Caco-2 (cell line): ENCODE data around the gene KCND3. TPM values are rescaled to one million over a fixed set of nuclear protein-coding genes. Genes with fewer than 3 reads are reported as not detected.

Experiments
- BruUV-seq: library from RNA; stranded (reverse); fragments of 400-500 nt; replicated peaks from 2 replicates; lab custom pipeline; 2021; lab: Mats Ljungman, UMichigan
- CTCF ChIA-PET: fragments of 300-600 bp; sonication (Branson Sonifier 250); formaldehyde crosslinking; loops from one replicate; lab custom pipeline; 2022; ENCODE audit warnings: antibody characterized with exemption; lab: Charles Lee
- POLR2A ChIA-PET: fragments of 300-600 bp; sonication (Branson Sonifier 250); formaldehyde crosslinking; loops from one replicate; lab custom pipeline; 2022; ENCODE audit warnings: antibody characterized with exemption; lab: Charles Lee
- DNase-seq, 2 experiments: peaks; one replicate each; pipeline versions ENCODE4 v3.0.0 to v3.0.0-alpha.2; 2020 to 2022
- H3K27me3 ChIP-seq: replicated peaks from 2 replicates; pipeline ENCODE4 v1.6.0; 2011; ENCODE audit warnings: low read length; ENCODE audit not compliant: control insufficient read depth, insufficient read depth
- H3K36me3 ChIP-seq: 2 replicates; pipeline ENCODE4 v1.5.1; 2011; ENCODE audit warnings: low read length; ENCODE audit not compliant: control insufficient read depth, insufficient read depth
- H3K4me1 ChIP-seq: fragments of 250-450 bp; sonication (Bioruptor Pico); 2 replicates; pipeline ENCODE4 v1.5.1; 2020; ENCODE audit warnings: mild to moderate bottlenecking
- H3K4me3 ChIP-seq: 2 replicates; pipeline ENCODE4 v1.5.1; 2011; ENCODE audit warnings: low read depth, mild to moderate bottlenecking, control low read depth, low read length
- H3K9me3 ChIP-seq: fragments of 250-450 bp; sonication (Bioruptor Pico); 2 replicates; pipeline ENCODE4 v1.5.1; 2020; ENCODE audit warnings: mild to moderate bottlenecking, moderate library complexity
- H3K27ac Mint-ChIP-seq: one replicate; pipeline ENCODE4 v1.8.0; 2022; ENCODE audit warnings: mixed read lengths; ENCODE audit not compliant: unreplicated experiment
- H3K27me3 Mint-ChIP-seq: one replicate; pipeline ENCODE4 v1.8.0; 2022; ENCODE audit warnings: mixed read lengths; ENCODE audit not compliant: insufficient read depth, unreplicated experiment
- H3K36me3 Mint-ChIP-seq: one replicate; pipeline ENCODE4 v1.8.0; 2022; ENCODE audit warnings: mild to moderate bottlenecking, mixed read lengths; ENCODE audit not compliant: insufficient read depth, unreplicated experiment
- H3K4me1 Mint-ChIP-seq: one replicate; pipeline ENCODE4 v1.8.0; 2022; ENCODE audit warnings: low read depth, mixed read lengths; ENCODE audit not compliant: unreplicated experiment
- H3K4me3 Mint-ChIP-seq: one replicate; pipeline ENCODE4 v1.8.0; 2022; ENCODE audit warnings: mild to moderate bottlenecking, moderate library complexity, mixed read lengths; ENCODE audit not compliant: unreplicated experiment
- H3K9me3 Mint-ChIP-seq: one replicate; pipeline ENCODE4 v1.8.0; 2022; ENCODE audit warnings: mixed read lengths; ENCODE audit not compliant: unreplicated experiment
- intact Hi-C: fragments of 100-400 bp; cut with micrococcal nuclease; formaldehyde crosslinking; loops from one replicate; pipeline ENCODE4 v1.10.0; 2022; ENCODE audit not compliant: unreplicated experiment
- total RNA-seq: library from RNA; stranded (reverse); gene quantifications from 2 replicates; pipeline ENCODE4 v1.2.3, GENCODE V29; 2022
- TF ChIP-seq, protein P1 (sequence below), 2 experiments: fragments of 200-600 bp in 1 of 2; IDR thresholded peaks; 1 replicate in 1 of 2; 2 replicates in 1 of 2; pipeline versions ENCODE4 v1.5.1 to v1.8.0; 2011 to 2022; ENCODE audit warnings: antibody characterized with exemption in 1 of 2, control low read depth in 1 of 2, inconsistent platforms in 1 of 2, low read depth in 1 of 2, low read length in 1 of 2, mild to moderate bottlenecking in 1 of 2, moderate library complexity in 1 of 2; ENCODE audit not compliant: insufficient read depth in 1 of 2, severe bottlenecking in 1 of 2, unreplicated experiment in 1 of 2

Gene KCND3
- total RNA-seq, 1 experiment from 2014 or later = 5.1 TPM

DNA sequence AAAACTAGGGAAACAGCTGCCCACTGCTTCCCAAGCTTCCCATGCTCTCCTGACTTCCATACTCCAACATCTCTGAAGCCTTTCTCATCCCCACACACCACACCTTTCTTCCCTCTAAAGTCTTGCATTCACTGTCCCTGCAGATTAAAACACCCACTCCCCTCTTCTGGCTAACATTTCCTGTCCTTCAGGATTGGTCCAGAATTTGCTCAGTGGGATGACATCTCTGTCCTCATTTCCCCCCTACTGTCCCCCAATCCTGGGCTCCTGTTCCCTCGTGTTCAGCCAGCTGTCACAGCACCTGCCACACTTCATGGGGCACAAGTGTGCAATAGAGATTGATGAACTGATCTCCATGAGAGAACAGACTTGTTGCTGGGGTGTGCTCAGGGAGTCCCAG lies 82.7 kb downstream of the KCND3 start:
- no TSS peak for BruUV-seq
- Histone ChIP-seq H3K36me3 (no peaks in the 10 kb centered on the region), H3K4me1 (no peaks in the 10 kb centered on the region), H3K4me3 (no peak overlapping the region), H3K9me3 (no peaks in the 10 kb centered on the region), H3K27me3 (no peaks in the 10 kb centered on the region)
- Mint-ChIP-seq H3K4me1 (no peaks in the 10 kb centered on the region), H3K4me3 (no peak overlapping the region), H3K27ac (no peak overlapping the region), H3K9me3 (no peaks in the 10 kb centered on the region), H3K36me3 (no peaks in the 10 kb centered on the region), H3K27me3 (no peaks in the 10 kb centered on the region)
- no peak for DNase-seq
- TF ChIP-seq, protein P1, sequence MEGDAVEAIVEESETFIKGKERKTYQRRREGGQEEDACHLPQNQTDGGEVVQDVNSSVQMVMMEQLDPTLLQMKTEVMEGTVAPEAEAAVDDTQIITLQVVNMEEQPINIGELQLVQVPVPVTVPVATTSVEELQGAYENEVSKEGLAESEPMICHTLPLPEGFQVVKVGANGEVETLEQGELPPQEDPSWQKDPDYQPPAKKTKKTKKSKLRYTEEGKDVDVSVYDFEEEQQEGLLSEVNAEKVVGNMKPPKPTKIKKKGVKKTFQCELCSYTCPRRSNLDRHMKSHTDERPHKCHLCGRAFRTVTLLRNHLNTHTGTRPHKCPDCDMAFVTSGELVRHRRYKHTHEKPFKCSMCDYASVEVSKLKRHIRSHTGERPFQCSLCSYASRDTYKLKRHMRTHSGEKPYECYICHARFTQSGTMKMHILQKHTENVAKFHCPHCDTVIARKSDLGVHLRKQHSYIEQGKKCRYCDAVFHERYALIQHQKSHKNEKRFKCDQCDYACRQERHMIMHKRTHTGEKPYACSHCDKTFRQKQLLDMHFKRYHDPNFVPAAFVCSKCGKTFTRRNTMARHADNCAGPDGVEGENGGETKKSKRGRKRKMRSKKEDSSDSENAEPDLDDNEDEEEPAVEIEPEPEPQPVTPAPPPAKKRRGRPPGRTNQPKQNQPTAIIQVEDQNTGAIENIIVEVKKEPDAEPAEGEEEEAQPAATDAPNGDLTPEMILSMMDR (IDR thresholded peaks at IDR 0.05; ENCODE audit: insufficient read depth in 1 of 2, low read depth in 1 of 2, low read length in 1 of 2, severe bottlenecking in 1 of 2, unreplicated experiment in 1 of 2) = no peak
- ChIA-PET POLR2A (no interaction called here), CTCF (no interaction called here)
- intact Hi-C loops = no loop called here

DNA sequence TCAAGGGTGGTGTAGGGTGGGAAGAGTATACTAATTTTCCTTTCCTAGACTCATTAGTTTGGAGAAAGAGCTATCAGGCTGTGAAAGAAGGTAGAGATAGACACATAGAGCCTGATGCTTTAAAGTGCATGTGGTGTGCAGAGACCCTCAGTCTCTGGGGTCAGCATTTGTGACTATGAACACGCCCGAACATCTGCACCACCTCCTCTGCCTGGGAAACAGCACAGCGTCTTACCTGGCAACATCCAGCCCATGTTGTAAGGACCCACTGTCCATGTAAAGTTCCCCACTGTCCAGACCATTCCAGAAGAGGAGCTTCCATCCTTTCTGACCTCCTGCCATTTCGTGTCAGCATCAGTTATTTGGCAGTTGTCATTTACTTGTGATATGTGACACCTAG lies 83.4 kb downstream of the KCND3 start:
- H3K36me3 ChIP-seq = no peaks in the 10 kb centered on the region
- no peak overlapping the region for H3K4me3 Mint-ChIP-seq
- no TSS peak for BruUV-seq
- DNase-seq = no peak
- no peaks in the 10 kb centered on the region for H3K27me3 Mint-ChIP-seq
- H3K4me1 Mint-ChIP-seq = no peaks in the 10 kb centered on the region
- H3K4me3 ChIP-seq = no peak overlapping the region
- CTCF ChIA-PET = no interaction called here
- H3K9me3 Mint-ChIP-seq = no peaks in the 10 kb centered on the region
- intact Hi-C loops = no loop called here
- no peaks in the 10 kb centered on the region for H3K9me3 ChIP-seq
- no peak overlapping the region for H3K27ac Mint-ChIP-seq
- TF ChIP-seq, protein P1 (IDR thresholded peaks at IDR 0.05; ENCODE audit: insufficient read depth in 1 of 2, low read depth in 1 of 2, low read length in 1 of 2, severe bottlenecking in 1 of 2, unreplicated experiment in 1 of 2) = no peak
- no peaks in the 10 kb centered on the region for H3K36me3 Mint-ChIP-seq
- POLR2A ChIA-PET = no interaction called here
- H3K4me1 ChIP-seq = no peaks in the 10 kb centered on the region
- H3K27me3 ChIP-seq = no peaks in the 10 kb centered on the region

DNA sequence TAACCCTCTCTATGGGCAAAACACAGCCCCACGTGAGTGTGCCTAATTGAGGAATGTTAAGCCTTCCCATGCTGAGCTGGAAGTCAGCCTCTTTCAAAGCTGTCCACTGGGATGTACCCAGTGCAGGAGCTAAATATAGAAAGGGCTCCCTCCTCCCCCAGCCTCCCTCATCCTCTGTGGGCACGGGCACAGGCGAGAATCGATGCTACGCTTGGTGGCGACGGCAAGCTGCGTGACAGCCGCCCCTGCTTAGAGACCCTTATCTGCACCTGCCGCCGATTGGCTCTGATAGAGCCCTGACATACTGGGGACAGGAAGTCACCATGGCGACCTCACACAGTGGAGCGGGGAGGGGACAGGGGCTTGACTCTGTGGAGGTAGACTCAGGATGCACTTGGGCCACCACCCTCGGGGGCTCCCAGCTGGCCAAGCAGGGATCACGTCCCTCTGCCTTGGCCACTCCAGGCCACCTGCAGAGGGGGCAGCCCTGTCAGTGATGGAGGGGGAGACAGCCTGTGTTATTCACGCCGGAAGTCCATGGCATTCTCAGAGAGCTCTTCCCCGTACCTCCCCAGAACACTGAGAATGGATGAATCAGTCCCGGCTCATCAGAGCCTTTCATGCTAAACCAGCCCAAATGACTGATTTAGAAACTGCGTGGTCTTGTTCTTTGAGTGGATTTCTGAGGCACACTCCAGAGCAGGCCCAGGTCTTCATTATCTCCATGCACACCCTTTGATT lies 84.8 kb downstream of the KCND3 start:
- H3K36me3 ChIP-seq = no peaks in the 10 kb centered on the region
- H3K27ac Mint-ChIP-seq = no peak overlapping the region
- H3K27me3 ChIP-seq = no peaks in the 10 kb centered on the region
- no peak overlapping the region for H3K4me3 Mint-ChIP-seq
- TF ChIP-seq, protein P1 (IDR thresholded peaks at IDR 0.05; ENCODE audit: insufficient read depth in 1 of 2, low read depth in 1 of 2, low read length in 1 of 2, severe bottlenecking in 1 of 2, unreplicated experiment in 1 of 2) = no peak
- no peaks in the 10 kb centered on the region for H3K4me1 ChIP-seq
- H3K4me3 ChIP-seq = no peak overlapping the region
- H3K4me1 Mint-ChIP-seq = no peaks in the 10 kb centered on the region
- ChIA-PET CTCF (interaction anchor here (0.6 kb wide), 1 partner anchor 1101 kb away, joined by 4 read pairs; no protein-coding TSS in a partner anchor), POLR2A (no interaction called here)
- DNase-seq = no peak
- H3K9me3 ChIP-seq = no peaks in the 10 kb centered on the region
- H3K36me3 Mint-ChIP-seq = no peaks in the 10 kb centered on the region
- H3K27me3 Mint-ChIP-seq = no peaks in the 10 kb centered on the region
- H3K9me3 Mint-ChIP-seq = no peaks in the 10 kb centered on the region
- intact Hi-C loops = no loop called here
- BruUV-seq = no TSS peak
